Eye (tissue), 1 donor: ENCODE results near the gene APOL6.
"Not testable (repeated sequence)": the region's sequence is repeated elsewhere in the genome, so short reads cannot be mapped to it uniquely, and the experiment has no call there.

Source experiments
- DNase-seq: peaks from one replicate; pipeline ENCODE4 v3.0.0-alpha.2; 2015

Gene APOL6

GRCh38 chr22:35681454-35682052 is 33.3 kb downstream of the APOL6 start:
- DNase-seq: no peak

DNA sequence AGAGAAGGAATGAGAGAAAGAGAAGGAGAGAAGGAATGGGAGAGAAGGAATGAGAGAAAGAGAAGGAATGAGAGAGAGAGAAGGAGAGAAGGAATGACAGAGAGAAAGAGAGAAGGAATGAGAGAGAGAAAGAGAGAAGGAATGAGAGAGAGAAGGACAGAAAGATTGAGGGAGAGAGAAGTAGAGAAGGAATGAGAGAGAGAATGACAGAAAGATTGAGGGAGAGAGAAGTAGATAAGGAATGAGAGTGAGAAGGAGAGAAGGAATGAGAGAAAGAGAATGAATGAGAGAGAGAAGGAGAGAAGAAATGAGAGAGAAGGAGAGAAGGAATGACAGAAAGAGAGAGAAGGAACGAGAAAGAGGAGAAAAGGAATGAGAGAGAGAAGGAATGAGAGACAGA is 35.3 kb downstream of the APOL6 start:
- no peak for DNase-seq

GRCh38 chr22:35684270-35684700 is 36.0 kb downstream of the APOL6 start:
- DNase-seq: no peak

DNA sequence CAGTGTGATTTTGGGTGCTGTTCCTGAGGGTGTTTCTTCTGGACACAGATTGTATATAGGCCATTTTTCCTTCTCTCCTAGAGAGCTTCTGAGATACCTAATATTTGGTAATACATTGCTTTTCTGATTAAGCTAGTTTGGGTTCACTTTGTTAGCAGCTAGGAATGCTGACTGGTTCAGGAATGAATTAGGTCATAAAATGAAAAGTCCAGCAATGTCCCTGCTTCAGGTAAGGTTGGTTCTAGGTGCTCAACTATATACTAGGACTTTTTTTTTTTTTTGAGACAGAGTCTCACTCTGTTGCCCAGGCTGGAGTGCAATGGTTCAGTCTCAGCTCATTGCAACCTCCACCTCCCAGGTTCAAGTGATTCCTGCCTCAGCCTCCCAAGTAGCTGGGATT is 36.5 kb downstream of the APOL6 start:
- DNase-seq: no peak

DNA sequence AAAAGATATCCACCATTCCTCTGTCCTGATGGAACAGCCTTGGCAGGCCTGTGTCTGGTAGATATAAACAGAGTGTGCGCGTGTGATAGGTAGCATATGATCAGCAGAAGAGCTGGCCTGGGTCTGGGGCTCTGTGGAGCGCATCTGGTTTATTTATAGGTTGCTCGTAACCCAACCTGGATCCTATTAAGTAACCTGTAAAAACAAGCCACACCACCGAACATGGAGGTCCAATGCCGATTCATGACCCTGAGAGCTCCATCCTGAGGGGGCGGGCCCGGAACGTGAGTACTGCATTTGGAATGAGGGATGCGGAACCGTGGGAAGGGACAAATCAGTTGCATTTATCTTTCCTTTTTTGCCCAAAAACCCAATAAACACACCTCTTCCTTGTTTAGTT is 37.5 kb downstream of the APOL6 start:
- no peak for DNase-seq

GRCh38 chr22:35686298-35686697 is 38.1 kb downstream of the APOL6 start:
- no peak for DNase-seq

GRCh38 chr22:35687461-35687860 is 39.2 kb downstream of the APOL6 start:
- DNase-seq: no peak

DNA sequence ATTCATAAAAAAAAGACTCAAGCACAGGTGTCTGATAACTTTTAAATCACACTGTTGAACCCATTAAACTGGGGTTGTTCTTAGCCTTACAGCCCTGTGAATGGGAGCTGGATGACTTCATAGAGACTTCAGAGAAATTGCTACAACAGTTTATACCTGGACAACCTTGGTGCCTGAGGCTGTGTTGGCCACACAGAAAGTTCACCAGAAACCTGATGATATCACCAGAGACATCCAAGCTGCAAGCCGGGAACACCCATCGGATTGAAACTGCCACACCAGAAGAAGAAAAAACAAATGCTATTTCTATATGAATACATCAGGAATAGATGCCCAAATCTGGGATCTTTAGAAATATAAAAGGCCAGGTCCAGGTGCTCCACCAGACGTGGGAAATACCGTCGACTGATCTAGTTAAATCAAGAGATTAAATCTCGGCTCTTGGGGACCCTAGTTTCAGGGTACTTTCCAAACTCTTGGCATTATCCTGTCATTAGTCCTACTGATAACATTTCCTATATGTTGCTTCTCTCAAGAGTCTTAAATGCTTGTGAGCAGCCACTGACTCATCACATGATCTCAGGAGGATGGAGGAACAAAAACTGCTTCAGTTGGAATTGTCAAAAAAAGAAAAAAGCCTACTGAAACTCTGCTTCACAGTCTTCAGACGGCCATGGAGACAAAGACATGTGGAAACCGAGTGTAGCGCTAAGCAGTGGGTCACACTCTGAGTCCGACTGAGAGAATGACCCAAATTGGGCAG is 40.8 kb downstream of the APOL6 start:
- DNase-seq: no peak

DNA sequence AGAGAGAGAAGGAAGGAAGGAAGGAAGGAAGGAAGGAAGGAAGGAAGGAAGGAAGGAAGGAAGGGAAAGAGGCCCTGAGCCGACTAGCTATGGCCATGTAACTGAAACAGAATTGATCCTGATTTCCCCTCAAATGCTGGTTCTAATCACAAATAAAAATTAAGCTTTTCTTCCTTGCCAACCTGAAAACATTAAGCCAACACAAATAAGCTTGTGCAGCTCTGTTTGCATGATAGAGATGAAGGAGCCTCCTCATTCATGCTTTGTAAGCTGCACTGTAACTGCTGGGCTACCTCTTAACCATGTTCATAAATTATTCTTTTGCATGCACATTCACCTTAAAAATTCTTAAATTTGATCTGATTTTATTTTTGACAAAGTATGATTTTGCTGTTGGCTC is 41.8 kb downstream of the APOL6 start:
- no peak for DNase-seq

DNA sequence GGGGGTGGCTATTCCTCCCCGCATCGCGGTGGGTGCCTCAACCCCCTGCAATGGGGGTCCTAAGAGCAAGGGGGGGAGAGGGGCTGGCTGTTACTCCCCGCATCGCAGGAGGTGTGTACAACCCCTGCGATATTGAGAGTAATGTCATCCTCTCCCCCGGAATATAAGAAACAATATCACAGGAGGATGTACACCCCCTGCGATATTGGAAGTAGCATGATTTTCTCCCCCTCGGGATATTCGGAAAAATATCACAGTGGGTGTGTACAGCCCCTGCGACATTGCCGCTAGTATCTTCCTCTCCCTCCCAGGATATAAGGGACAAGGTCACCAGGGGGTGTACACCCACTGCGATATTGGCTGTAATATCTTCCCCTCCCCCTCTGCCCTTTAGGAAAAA is 47.0 kb downstream of the APOL6 start:
- DNase-seq: no peak

- no peak for DNase-seq
Measured at GRCh38 chr22:35697142-35697541, 48.9 kb downstream of the APOL6 start.

GRCh38 chr22:35699852-35700251 is 51.6 kb downstream of the APOL6 start:
- DNase-seq: not testable (repeated sequence)

- no peak for DNase-seq
Measured at GRCh38 chr22:35703861-35704584, 55.8 kb downstream of the APOL6 start.

GRCh38 chr22:35705141-35705540 is 56.9 kb downstream of the APOL6 start:
- DNase-seq: no peak

GRCh38 chr22:35708453-35708852 is 60.2 kb downstream of the APOL6 start:
- no peak for DNase-seq

GRCh38 chr22:35708917-35709316 is 60.7 kb downstream of the APOL6 start:
- DNase-seq: no peak

DNA sequence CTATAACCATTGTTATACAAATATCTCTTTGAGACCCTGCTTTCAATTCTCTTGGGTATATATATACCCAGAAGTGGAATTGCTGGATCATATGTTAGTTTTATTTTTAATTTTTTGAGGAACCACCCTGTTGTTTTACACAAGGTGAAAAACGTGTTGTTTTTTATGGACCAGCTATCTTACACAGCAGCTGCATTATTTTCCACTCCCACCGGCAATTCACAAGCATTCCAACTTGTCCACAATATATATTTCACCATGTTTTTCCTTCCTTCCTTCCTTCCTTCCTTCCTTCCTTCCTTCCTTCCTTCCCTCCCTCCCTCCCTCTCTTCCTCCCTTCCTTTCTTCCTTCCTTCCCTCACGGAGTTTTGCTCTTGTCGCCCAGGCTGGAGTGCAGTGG is 63.1 kb downstream of the APOL6 start:
- no peak for DNase-seq

- DNase-seq: no peak
Measured at GRCh38 chr22:35712672-35713071, 64.4 kb downstream of the APOL6 start.

- no peak for DNase-seq
Measured at GRCh38 chr22:35717572-35717971, 69.3 kb downstream of the APOL6 start, which contains the start of gene APOL5. APOL5 (plus strand) TSS chr22:35717872; CDS start chr22:35717872, 0 bp downstream.
